GM19035 (cell line): ENCODE results near the gene KL.

ENCODE experiments used
- ATAC-seq: cut with Tn5 transposase; IDR thresholded peaks from one replicate; pipeline ENCODE4 v1.9.1; 2021; ENCODE audit not compliant: unreplicated experiment

The KL gene

DNA sequence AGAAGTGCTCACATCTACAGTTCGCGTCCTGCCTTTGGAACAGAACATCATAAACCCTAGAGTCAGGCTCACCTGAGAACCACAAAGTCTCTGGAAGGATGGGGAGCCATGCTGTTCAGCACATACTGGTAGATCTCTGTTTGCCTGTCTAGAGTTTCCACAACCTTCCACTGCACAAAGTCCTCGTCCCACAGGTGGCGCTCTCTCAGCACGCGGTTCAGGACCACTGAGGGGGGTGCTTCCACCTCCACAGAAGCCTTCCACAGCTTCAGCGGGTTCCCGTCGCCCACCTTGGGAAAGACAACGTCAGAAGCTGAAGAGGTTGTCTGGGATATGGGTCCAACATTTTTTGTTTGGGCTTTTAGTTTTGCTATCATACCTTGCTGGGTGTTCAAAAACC is 93.6 kb downstream of the KL start:
- peak; percentile 51 for ATAC-seq

DNA sequence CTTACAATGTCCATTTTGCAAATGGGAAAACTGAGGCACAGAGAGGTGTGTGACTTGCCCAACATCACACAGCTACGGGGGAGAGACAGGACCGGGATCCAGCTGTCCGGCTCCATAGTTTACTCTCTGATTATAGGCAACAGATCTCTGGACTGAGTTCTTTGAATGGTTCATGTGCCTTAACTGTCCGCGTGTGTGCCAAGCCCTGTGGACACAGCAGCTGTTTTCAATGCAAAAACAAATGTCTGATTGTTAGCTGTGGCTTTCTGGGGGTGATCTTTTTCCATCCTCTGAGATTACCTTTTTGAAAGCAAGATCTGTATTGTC is 94.1 kb downstream of the KL start:
- no peak for ATAC-seq

DNA sequence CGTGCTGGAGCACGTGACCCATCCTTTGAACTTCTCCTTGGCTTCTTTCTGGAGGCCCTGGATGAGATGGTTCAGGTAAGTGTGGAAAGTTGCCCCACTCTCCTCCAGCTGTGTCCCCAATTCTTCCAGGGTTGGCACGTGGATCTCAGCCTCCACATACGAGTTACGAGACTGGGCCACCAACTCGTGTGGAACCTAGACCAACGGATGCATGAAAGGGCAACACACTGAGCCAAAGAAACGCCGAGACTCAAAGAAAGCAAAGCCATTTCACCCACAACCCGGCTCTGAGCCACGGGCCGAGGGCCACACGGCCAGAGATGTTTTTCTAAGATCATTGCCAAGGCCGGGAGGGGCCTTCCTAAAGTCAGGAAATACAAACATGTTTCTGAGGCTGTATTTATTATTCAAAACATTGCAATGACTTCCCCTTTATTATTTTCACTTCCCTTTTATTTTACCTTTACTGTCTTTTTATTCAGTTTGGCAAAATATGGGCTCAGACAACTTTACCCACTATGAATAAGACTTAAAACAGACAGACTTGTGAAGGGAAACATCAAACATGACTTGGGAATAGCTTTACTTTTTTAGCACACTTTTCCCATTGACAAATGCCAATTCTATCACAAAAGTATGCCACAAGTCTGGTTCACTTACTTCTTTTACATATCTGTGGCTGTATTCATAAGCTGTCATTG is 94.6 kb downstream of the KL start:
- ATAC-seq = peak; percentile 34

DNA sequence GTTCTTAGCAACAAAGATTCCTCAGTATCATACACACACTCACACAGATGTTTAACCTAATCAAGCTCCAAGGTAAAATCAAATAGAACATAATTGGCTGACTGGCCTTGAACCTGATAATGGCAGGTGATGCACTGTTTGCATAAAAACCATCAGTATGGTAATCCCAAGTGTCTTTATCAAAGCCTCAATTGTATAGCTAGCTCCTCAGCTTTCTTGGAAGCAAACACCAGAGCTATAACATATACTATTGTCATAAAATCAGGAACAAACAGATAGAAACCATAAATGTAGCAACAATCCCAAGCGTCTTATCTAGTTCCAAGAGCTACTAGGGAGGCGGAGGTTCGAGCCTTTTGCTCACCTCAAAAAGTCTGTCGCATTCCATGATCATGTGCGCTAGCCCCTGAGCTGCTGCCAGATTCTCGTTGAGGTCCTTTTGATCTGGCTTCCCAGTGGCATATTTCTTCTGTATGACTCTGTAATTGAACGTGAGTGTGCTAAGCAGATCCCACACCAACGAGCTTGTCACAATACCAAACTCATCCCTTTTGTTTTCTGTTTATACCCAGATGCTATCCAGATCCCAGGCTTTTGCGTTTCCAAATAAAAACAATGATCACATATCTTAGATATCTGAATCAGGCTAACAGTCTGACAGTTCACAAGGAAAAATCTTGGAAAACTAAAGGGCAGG is 95.3 kb downstream of the KL start:
- peak; percentile 2 for ATAC-seq

DNA sequence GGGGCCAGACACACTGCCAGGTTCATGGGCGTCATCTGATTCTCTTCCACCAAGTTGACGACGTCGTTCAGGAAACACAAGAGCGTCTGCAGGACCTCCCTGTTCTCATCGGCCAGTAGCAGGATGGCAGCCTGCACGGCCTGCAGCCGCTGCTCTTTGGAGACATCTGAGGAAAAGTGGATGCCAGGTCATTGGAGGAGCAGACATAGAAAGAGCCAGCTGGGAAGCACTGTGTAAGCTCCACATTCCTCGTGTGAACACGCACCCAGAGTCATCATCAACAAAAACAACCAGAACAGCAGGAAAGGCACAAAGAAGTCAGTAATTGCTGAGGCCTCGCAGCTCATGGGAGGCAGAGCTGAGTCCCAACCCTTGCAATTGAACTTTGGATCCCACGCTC is 96.5 kb downstream of the KL start:
- no peak for ATAC-seq

DNA sequence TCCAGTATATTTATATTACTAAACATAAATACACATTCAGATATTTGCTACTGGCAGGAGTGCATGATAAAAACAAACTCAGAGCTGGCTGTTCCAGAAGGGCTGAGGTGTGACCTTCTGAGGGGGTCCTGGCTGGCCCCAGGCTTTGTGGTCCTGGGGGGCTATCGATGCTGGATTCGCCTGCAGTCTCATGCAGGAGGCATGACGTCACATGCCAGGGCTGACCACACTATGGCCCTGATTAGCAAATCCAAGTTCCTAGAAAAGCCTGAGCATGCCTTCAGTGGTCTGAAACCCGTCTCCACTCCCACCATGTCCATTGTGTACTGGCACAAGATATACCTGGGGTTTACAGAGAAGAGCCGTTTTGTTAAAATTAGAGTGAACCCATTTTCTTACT is 97.9 kb downstream of the KL start:
- ATAC-seq = no peak

DNA sequence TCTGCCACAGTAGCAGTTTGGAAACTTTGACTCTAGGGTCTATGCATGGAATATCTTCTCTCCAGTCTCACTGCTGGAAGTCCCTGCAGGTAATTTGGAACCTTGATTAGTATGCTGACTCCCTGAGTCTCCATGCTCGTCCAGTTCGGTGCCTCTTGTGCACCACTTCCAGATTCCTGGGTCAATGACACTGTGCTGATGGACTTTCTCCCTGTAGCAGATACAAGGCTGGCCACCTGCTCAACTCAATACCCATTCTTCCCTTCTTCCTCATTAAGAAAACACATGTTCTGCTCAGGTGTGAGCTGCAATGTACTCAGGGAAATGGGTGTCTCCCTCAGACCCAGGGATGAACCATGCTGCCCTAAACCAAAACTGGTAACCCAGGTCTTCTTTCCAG is 99.1 kb downstream of the KL start:
- ATAC-seq = no peak
